HG03469 (cell line): ENCODE measurements around the gene LYL1.

Experiments
- ATAC-seq: cut with Tn5 transposase; IDR thresholded peaks from one replicate; pipeline ENCODE4 v1.9.1; 2021; ENCODE audit warnings: mild to moderate bottlenecking, moderate library complexity, moderate number of reproducible peaks; ENCODE audit not compliant: unreplicated experiment

The LYL1 gene

GRCh38 chr19:13130886-13131490 is 28.3 kb upstream of the LYL1 start:
- no peak for ATAC-seq

- ATAC-seq, result no peak
These were observed 26.7 kb upstream of the LYL1 start for GRCh38 chr19:13129384-13129783.

GRCh38 chr19:13128583-13128982 is 25.9 kb upstream of the LYL1 start:
- no peak for ATAC-seq

GRCh38 chr19:13127811-13128575 is 25.3 kb upstream of the LYL1 start:
- no peak for ATAC-seq

GRCh38 chr19:13127051-13127450 is 24.4 kb upstream of the LYL1 start:
- ATAC-seq, result no peak

GRCh38 chr19:13122980-13123957 is 20.6 kb upstream of the LYL1 start:
- no peak for ATAC-seq

GRCh38 chr19:13122275-13122878 is 19.7 kb upstream of the LYL1 start:
- no peak for ATAC-seq

GRCh38 chr19:13121551-13122274 is 19.1 kb upstream of the LYL1 start:
- no peak for ATAC-seq

GRCh38 chr19:13120817-13121216 is 18.2 kb upstream of the LYL1 start:
- ATAC-seq, result no peak

- no peak for ATAC-seq
These were observed 17.4 kb upstream of the LYL1 start for GRCh38 chr19:13120031-13120430.

GRCh38 chr19:13119627-13120026 is 17.0 kb upstream of the LYL1 start:
- no peak for ATAC-seq

GRCh38 chr19:13118424-13119193 is 16.0 kb upstream of the LYL1 start:
- ATAC-seq, result no peak

GRCh38 chr19:13117772-13118423 is 15.2 kb upstream of the LYL1 start, which contains the start of gene NACC1:
TSS of gene NACC1 (plus strand) at chr19:13118264. CDS start at chr19:13135208, 16,944 bp downstream.
- peak; percentile 35 for ATAC-seq

GRCh38 chr19:13117176-13117771 is 14.6 kb upstream of the LYL1 start:
- ATAC-seq, result no peak

- ATAC-seq, result no peak
These were observed 13.9 kb upstream of the LYL1 start, which contains the start of gene TRMT1 for GRCh38 chr19:13116282-13117175. TSS of gene TRMT1 (minus strand) at chr19:13116740. CDS start at chr19:13116399, 341 bp downstream.

GRCh38 chr19:13115936-13116281 is 13.3 kb upstream of the LYL1 start:
- ATAC-seq, result no peak

GRCh38 chr19:13112555-13112954 is 9.9 kb upstream of the LYL1 start:
- no peak for ATAC-seq
